SKM-1 (cell line): ENCODE data around the gene H1-8.
"Not testable (repeated sequence)": the region's sequence is repeated elsewhere in the genome, so short reads cannot be mapped to it uniquely, and the experiment has no call there.

ENCODE experiments used
- DNase-seq: peaks from one replicate; lab custom pipeline; 2025; ENCODE audit not compliant: unreplicated experiment; lab: John Stamatoyannopoulos, UW

H1-8 gene, protein sequence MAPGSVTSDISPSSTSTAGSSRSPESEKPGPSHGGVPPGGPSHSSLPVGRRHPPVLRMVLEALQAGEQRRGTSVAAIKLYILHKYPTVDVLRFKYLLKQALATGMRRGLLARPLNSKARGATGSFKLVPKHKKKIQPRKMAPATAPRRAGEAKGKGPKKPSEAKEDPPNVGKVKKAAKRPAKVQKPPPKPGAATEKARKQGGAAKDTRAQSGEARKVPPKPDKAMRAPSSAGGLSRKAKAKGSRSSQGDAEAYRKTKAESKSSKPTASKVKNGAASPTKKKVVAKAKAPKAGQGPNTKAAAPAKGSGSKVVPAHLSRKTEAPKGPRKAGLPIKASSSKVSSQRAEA

DNA sequence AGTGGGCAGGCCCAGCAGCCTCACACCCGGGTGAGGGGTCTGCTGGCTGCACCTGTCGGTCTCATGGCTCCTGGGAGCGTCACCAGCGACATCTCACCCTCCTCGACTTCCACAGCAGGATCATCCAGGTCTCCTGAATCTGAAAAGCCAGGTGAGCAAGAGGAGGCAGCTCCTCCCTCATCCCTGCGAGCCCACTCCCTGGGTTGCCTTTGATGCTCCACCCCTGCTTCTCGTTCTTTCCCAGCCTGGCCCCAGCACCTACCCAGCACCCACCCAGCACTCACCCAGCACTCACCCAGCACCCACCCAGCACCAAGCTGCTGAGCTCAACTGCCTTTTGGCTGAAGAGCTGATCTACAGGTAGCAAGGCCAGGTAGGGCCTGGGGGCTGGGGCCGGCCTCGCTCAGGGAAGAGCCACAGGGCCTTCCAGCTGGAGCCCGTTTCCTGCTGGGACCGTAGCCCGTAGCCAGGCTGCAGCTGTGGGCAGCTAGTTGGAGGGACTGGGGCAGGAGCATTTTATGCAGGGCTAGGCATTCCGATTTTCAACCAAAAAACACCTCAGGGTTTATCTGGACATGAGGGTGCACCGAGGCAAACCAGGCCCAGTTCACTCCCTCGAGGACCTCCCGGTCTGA lies at the start of gene H1-8:
Gene H1-8, plus strand, starts transcription at position 20 of the 635 bp plus-strand sequence. Its CDS starts 44 bp downstream, at position 64.
- no peak for DNase-seq

DNA sequence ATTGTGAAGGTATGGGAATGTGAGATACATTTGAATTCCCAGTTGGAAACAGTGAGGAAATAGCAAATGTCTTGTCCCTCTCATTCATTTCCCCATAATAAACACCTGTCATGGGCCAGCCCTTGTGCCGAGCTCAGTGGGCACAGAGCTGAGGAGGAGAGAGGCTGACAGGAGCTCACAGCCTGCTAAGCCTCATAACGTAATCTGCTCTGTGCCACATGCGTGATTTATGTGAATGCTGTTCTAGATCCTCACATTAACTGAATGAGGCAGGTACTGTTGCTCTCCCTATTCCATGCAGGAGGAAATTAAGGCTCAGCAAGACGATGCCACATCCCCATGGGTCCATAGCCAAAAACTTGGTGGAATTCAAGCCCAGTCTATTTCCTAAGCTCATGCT lies 49.8 kb upstream of the H1-8 start:
- no peak for DNase-seq

DNA sequence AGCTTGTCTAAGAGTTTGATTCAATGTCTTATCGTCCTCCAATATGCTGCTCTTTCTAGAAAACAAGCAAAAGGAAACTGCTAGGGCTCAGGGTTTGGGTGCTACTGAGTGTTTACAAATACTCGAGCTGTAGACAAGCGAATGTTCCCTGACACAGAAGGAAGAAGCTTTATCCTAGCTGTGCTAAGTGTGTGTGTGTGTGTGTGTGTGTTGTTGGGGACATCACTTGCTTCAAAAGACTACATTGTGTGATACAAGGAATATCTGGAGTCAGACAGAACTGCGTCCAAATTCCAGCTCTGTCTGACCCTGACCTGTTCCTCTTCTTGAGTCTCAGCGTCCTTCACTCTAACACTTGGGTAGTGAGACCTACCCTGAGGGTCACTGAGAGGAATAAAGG lies 48.5 kb upstream of the H1-8 start:
- not testable (repeated sequence) for DNase-seq

DNA sequence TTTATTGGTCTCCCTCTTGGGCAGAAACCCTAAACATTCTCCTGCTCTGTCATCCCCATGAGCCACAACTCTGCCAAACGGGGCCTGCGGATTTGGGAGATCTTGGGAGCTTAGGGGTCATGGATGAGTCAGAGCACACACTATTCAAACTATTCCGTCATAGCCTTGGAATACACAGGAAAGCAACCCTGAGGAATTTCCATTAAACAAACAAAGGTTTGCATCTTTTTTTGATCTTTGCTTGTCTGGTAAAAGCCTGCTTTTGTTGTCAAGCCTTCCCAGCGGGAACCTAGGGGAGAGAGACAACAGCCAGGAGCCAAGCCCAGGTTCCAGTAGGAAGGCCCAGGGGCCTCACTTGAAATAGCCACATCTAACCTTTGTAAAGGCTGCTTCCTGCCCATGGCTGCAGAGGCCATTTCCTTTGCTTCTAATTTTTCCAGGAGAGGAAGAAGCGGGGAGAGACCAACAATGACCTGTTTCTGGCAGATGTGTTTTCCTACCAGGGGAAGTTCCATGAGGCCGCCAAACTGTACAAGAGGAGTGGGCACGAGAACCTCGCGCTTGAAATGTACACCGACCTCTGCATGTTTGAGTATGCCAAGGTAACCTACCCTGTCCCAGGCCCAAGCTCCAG lies 47.9 kb upstream of the H1-8 start:
- DNase-seq, result not testable (repeated sequence)

DNA sequence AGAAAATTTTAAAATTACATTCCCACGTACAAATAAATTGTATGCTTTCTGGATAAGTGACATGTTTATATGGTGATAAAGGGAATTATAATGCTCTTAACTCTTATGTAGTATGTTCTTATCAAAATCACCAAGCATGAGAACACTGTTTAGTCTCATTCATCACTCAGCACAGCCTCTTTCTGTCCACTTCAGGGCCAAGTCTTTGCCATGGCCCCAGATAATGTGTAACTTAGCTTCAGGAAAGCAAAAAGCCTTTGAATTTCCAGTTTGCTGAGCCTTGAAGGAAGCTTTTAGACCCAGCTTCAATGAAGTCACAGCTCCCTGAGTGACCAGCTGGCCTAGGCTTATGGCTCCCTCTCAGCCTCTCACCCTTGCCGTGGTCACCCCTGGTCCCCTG lies 45.1 kb upstream of the H1-8 start:
- DNase-seq, result not testable (repeated sequence)

DNA sequence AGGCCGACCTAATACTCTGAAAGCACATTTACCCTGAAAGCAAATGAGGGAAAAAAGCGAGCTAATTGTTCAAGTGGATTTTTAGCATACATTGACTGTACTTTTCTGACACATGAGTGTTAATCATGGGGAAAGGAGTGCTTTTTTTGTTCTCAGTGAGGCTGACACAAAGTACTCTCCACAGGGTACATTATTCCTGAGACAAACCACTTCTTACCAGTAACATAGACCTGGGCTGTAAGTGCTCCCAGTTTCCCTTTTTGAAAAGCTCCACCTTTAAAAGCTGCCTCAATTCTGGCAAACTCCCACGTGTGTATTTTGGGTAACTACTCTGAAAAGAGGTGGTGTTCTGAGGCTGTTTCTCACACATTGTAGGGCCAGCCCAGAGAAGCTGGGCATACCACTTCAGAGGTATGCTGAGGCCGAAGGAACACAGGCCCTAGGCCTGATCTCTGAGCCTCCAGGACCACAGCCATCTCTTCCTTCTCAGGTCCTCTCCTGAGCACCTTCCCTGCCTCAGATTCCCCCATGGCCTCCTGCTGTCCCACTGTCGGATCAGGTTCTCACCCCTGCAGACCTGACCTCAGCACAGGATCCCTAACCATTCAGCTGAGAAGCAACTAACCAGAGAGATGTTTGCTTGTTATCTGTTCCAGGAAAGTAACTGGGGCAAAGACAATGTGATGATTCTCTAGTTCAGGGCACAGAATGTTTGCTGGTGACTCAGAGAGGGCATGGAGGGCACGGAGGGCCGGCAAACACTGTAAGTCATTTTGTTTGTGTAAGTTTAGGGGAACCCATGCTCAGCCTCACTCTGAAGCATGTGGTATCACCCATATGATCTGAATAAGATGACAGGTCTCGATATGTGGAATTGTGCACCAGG lies 44.1 kb upstream of the H1-8 start:
- not testable (repeated sequence) for DNase-seq

DNA sequence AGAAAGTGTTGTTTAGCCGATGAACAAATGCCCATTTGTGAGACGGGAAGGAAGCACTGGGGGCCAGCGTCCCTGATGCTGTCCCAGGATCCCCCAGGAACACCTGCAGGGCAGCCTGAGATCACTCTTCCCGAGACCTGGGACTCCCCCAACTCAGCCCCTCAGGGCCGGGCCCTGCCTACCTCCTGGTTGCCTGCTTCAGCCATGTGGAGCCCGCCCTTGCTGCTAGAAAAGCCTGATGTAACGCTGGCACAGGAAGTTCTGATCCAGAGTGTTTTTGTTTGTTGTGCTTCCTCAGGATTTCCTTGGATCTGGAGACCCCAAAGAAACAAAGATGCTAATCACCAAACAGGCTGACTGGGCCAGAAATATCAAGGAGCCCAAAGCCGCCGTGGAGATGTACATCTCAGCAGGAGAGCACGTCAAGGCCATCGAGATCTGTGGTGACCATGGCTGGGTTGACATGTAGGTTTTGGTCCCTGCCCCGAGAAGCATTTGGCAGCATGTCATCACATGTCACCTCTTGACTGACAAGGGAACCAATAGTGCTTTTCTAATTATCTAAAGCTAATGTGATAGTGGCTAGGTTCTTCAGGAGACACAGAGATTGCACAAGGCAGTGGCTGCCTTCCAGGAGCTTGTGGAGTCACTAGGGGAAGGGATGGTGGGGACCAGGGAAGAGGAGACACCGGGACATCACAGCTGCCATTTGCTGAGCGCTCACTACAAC lies 43.2 kb upstream of the H1-8 start:
- not testable (repeated sequence) for DNase-seq

DNA sequence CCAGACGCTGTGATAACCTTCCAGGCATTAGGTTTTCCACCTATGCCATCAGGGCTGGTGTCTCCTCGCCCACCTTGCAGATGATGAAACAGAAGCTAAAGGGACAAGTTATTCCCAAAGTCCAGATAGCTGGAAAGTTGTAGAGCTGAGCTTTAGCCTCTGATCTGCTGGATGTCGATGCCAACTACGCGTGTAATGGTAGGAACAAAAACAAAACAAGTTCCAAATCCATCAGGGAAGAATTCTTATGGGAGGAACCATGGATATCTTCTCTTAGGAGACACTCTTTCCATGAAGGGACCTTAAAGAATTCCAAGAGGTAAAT lies 42.7 kb upstream of the H1-8 start:
- DNase-seq, result no peak

DNA sequence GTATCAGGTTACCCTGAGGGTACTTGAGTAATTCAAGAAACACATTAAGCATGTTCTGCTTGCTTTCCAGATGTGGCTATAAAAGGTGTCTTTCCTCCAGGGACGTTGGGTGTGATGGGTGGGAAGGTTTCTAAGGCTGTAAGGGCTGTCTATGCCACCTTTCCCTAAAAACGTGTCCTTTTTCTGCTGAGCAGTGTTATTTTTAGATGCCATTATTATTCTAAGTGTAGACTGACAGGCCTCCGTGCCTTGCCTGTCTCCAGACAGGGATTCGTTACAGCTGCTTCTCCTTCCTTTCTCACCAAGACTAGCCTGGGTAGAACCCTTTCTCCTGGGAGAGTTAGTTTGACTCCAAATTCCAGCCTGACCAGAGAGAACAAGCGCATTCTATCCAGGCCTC lies 41.3 kb upstream of the H1-8 start:
- DNase-seq, result no peak

DNA sequence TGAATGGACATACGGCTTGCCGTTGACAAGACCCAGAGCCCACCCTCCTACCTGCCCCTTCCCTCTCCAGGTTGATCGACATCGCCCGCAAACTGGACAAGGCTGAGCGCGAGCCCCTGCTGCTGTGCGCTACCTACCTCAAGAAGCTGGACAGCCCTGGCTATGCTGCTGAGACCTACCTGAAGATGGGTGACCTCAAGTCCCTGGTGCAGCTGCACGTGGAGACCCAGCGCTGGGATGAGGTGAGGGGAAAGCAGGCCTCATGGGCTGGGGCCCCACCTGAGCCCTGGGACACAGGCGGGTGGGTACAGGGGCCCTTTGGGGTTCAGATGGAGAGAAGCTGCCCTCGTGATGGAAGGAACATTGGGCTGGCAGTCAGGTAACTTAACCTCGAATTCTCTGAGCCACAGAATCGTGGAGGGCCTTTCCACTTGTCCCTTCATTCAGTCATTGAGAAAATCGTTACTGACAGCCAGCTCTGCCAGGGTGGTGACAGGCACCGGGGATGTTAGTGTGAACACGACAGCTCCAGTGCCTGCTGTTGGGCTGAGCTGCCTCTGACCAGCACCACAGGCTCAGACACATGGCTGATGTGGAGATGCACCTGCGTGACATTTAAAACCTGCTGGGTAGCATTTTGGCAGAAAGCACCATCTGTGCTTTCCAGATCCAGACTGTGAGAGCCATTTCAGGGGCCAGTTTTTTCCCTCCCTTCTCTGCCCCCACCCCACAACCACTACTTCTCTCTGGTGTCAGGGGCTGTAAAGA lies 40.1 kb upstream of the H1-8 start:
- DNase-seq, result no peak

DNA sequence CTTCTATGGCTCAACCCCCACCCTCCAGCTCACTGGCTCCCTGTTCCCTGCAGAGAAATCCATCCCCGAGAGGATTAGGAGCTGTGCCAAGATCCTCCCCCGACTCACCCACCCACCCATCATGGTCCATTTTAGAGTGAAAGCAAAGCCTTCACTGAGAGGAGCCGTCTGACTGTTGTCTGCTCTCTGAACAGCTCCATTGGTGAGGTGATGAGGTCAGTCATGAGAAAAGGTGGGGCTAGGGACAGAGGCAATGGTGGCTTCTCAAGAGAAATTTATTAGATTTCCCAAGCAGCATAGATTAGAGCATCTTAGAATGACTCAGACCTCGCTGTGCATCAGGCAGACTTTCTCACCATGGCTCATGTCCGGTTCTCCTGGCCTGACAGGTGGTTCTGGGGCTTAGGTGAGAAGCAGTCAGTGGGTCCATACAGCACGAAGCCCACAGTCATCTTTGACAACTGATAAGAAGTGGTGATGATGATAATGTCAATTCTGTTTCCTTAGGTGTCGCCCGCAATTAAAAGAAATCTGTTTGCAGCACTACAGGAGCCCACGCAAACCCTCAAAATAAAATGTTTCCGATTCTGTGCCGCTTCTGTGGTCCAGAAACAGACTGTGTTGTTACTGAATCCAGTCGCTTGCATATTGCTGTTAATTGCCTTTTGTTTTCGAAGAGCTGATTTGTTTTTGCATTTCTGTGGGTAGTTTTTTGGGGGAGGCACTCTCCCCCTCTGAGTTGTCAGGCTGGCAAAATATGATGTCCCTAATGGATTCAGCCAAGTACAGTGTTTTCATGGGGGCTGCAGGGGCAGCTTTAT lies 39.3 kb upstream of the H1-8 start:
- DNase-seq, result no peak

DNA sequence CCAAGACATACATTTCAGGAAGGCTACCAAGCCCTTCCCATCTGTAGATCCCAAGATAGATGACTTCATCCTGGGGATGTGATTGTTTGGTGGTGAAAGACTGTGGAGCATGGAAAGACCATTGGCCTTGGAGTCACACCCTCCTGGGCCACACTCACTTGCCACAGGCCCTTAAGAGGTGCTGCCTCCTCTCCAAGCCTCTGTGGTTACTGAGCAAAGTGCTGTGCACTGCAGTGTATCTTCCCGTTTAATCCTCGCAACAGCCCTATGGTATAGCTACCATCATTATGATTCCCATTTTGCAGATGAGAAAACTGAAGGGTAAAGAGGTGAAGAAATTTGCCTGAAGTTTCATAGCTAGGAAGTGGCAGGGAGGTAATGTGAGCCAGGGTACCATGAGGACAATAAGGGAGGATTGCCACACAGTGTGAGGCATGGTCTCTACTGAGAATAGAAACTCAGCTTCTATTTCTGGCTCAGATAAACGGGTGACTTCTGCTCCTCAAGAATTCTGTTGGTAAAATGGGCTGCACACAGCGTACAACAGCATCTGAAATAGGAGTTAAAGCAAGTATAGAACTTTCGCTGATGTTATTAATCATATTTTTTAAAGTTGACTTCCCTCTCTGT lies 38.4 kb upstream of the H1-8 start:
- no peak for DNase-seq

DNA sequence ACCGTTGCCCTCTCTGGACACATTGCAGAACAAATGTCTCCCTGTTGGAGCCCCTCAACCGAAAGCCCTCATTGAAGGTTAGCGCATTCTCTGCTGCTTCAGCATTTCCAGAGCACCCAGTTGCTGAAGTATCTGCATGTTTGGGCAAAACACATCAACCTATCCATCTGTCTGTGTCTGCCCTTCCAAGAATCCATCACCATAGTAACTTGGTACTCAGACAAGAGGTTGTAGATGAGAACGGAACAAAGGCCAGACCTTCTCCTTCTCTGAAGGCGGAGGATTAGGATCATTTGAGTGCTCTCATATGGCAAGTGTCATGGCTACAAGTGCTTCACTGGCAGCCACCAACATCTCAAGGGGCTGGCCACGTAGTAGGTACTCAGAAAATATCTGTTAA lies 37.6 kb upstream of the H1-8 start:
- DNase-seq, result no peak

DNA sequence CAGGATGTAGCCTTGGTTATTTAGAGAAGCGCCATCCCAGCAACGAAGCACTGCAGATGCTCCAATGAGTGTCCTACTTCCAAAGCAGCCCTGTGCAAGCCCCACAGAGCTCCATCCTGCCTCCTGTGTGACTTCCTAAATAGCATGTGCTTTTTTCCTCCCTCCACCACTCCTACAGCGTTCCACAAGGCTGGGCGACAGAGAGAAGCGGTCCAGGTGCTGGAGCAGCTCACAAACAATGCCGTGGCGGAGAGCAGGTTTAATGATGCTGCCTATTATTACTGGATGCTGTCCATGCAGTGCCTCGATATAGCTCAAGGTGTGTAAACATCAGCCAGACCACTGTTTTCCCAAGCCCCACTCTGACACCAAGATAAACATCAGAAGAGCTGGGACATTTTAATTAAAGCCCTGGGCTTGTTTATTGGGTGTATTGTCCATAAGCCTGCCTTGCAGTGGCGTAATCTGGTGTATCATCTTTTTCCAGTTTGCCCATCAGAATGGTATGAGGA lies 36.7 kb upstream of the H1-8 start:
- no peak for DNase-seq

DNA sequence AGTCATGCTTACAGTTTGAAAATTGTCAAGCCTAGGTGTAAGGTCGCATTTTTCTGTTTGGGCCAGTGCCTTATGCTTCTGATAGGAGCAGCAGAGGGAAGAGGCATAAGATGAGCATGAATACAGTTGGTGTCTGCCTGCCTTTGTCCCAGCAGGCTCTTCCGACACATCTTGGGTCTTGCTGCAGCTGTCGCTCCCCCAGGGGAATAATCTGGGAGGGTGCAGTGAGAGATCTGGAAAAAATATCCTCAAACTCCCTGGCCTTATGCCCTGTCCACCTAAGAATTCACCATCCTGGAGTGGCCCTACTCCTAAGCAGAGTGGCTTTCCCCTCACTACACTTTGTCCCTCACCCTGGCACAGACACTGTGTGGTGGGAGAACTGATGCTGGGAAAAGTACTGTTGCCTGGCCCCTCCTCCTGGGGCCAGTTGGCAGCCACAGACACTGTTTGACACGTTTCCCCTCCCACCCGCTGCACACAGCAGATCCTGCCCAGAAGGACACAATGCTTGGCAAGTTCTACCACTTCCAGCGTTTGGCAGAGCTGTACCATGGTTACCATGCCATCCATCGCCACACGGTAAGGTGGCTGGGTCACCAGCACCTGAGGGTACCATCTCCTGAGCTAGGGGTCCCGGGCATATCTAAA lies 35.7 kb upstream of the H1-8 start:
- no peak for DNase-seq

DNA sequence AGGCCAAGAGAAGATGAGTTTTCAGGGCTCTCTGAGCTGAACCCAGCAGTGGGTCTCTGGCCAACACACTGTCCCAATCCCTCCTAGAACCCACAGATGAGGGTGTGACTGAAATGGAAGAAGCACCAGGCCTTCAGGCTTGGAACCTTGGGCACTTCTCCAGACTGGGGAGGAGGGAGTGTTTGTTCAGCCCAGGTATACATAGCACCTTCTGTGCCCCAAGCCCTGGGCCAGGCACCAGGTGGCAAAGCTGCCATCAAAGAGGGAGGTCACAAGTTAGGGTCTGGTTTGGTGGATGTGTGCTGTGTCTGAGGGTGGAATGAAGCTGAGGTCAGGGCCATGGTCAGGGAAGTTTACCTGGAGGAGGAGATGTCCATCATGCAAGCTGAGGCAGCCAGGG lies 30.4 kb upstream of the H1-8 start:
- DNase-seq, result no peak

DNA sequence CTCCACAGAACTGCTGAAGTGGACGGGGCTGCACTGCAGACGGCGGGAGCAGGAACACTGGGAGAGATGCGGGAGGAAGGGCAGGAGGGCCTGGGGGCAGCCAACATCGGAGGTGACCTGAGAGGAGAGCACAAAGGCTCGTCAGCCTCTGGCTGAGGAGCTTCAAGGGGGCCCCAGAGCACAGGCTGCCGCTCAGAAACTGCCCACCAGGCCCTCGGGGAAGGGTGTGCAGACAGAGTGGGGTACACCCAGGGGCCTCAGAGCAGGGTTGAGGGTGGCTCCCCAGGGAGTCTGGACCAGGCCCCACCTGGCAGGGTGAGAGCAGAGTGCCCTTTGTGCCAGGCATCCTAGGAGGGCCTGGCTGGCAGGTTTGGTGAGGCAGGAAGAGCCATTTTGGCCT lies 29.3 kb upstream of the H1-8 start:
- no peak for DNase-seq

DNA sequence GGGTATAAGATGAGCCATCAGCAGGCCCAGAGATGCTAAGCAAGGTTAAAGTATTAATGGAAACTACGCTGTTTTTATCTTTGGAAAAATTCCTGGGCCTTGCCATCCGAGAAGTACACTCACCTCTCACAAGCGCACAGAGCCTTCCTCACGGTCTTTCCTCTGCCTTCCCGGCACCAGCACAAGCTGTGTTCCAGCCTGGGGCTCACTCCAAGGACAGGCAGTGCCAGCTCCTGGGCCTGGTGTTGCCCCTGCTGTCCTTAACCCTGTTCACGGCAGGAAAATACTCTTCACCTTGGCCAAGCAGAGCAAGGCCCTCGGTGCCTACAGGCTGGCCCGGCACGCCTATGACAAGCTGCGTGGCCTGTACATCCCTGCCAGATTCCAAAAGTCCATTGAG lies 28.9 kb upstream of the H1-8 start:
- no peak for DNase-seq
